ENCODE measurements around the gene UBXN4. TPM values are rescaled to one million over a fixed set of nuclear protein-coding genes. Genes with fewer than 3 reads are reported as not detected.

The UBXN4 gene
- total RNA-seq, 4 donors from 2014 or later = 60.1 to 86.7 (median 75.1) TPM

DNA sequence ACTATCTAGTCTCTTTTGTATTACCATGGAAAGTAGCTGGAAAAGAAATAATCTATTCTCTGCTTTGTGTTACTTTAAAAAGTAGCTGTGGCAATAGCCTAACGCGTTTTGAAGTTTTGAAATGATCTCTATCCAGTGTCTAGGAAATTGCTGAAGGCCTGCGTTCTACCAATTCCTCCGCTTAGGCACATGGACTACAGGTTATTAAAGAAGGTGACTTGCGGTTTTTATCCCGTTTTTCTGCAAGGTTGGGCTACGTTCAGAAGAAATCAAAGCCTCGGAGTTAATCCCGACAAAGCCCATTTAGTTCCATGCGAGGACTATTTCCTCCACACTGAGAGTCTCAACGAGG is 636 bp upstream of the UBXN4 start:
- no peak for DNase-seq (ENCODE audit: low spot score)
- TF ChIP-seq CTCF (IDR thresholded peaks at IDR 0.05) = no peak
- ATAC-seq (ENCODE audit: low FRiP score) = no peak

DNA sequence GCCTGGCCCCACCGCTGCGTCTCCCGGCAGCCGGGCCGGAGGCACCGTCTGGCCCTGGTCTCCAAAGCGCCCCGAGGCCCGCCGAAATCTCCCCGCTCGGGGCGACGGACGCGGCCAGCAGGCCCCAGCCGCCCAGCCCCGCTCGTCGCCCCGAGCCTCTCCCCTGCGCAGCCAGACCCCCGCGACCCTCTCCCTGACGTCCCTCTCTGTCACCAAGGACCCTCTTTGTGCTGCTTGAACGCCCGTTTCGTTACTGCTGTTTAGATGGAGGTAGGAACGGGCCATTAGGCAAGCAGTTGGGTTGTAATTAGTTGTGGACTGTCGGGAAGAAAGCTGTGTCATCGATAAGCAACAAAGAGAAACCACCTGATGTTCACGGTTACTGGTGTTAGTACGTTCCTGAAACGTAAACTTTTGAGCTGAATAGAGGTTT is 686 bp downstream of the UBXN4 start:
- TF ChIP-seq CTCF (IDR thresholded peaks at IDR 0.05) = no peak
- DNase-seq (ENCODE audit: low spot score) (no peak), ATAC-seq (ENCODE audit: low FRiP score) (peak; percentile 49)

GRCh38 chr2:135743860-135744259 is 2.2 kb downstream of the UBXN4 start:
- ATAC-seq (ENCODE audit: low FRiP score) = no peak
- no peak for TF ChIP-seq CTCF (IDR thresholded peaks at IDR 0.05)
- no peak for DNase-seq (ENCODE audit: low spot score)

GRCh38 chr2:135744760-135745314 is 3.2 kb downstream of the UBXN4 start:
- ATAC-seq (ENCODE audit: low FRiP score) = no peak
- no peak for TF ChIP-seq CTCF (IDR thresholded peaks at IDR 0.05)
- no peak for DNase-seq (ENCODE audit: low spot score)

DNA sequence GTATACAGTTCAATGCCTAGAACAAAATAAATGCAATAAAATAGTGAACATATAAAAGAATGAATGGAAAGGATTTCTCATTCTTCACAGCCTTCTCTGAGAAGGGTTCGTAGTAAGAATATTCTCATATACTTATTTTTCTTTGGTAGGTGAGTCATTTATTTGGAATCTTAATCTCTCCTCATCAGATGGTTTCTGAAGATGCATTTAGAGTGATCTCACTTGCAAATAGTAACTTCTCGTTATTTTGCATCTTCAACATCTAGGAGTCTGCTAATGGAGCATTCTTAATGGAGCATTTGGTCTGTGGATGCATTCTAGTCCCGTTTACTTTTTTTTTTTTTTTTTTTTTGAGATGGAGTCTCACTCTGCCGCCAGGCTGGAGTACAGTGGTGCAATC is 3.9 kb downstream of the UBXN4 start:
- DNase-seq (ENCODE audit: low spot score) (no peak), ATAC-seq (ENCODE audit: low FRiP score) (no peak)
- no peak for TF ChIP-seq CTCF (IDR thresholded peaks at IDR 0.05)

- ATAC-seq (ENCODE audit: low FRiP score) (no peak), DNase-seq (ENCODE audit: low spot score) (no peak)
- no peak for TF ChIP-seq CTCF (IDR thresholded peaks at IDR 0.05)
Measured at GRCh38 chr2:135755573-135755972, 13.9 kb downstream of the UBXN4 start.

- TF ChIP-seq CTCF (IDR thresholded peaks at IDR 0.05) = no peak
- ATAC-seq (ENCODE audit: low FRiP score) = no peak
- DNase-seq (ENCODE audit: low spot score) = no peak
Measured at GRCh38 chr2:135756692-135757091, 15.0 kb downstream of the UBXN4 start.

Data from omental fat pad (tissue), 4 donors.